ENCODE data around the gene TELO2. TPM values are rescaled to one million over a fixed set of nuclear protein-coding genes. Genes with fewer than 3 reads are reported as not detected.
"Not testable (repeated sequence)": the region's sequence is repeated elsewhere in the genome, so short reads cannot be mapped to it uniquely, and the experiment has no call there.

TELO2 gene
- total RNA-seq, 1 donor from 2014 or later = 17.7 TPM

DNA sequence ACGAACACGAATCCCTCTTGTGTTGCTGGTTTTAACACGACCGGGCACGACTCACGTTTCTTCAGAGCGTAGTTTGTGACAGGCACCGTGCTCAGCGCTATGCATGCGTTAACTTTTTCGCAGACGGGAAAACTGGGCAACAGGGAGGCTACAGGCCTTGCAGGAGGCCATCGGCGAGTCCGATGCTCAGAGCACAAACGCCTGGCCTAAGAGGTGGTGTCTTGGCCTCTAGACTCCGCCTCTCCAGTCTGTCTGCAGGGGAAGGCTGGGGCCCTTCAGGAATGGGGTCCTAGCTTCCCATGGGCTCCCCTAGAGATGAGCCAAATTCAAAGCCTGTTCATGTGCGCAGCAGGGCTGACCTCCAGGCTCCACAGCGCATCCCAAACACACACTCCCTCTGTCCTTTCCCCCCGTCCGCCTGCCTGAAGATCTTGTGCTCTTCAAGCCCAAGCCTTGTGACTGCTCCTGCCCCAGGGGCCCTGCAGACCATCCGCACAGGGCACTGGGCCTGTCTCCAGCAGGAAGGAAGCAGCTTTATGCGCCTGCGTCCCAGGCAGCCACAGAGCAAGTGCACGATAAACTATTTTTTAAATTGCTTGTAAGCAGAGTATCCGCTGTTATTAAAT lies 21.5 kb upstream of the TELO2 start:
- no peak for DNase-seq (ENCODE audit: low spot score)
- intact Hi-C loops (cut with DNase I) = no loop called here

DNA sequence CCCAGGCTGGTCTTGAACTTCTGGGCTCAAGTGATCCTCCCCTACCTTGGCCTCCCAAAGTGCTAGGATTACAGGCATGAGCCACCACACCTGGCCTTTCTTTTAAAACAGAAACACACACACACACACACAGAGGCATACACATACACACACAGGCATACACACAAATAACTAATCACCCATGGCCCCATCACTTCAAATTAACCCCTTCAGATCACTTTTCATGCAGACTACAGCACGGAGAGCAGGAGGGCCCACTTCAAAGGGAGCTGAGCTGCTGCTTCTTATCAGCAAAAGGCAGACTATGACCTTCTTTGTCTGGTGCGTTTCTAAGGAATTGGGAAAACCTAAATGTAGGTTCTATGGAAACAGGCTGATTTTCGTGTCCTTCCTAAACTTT lies 20.2 kb upstream of the TELO2 start:
- no peak for DNase-seq (ENCODE audit: low spot score)
- intact Hi-C loops (cut with DNase I) = no loop called here

DNA sequence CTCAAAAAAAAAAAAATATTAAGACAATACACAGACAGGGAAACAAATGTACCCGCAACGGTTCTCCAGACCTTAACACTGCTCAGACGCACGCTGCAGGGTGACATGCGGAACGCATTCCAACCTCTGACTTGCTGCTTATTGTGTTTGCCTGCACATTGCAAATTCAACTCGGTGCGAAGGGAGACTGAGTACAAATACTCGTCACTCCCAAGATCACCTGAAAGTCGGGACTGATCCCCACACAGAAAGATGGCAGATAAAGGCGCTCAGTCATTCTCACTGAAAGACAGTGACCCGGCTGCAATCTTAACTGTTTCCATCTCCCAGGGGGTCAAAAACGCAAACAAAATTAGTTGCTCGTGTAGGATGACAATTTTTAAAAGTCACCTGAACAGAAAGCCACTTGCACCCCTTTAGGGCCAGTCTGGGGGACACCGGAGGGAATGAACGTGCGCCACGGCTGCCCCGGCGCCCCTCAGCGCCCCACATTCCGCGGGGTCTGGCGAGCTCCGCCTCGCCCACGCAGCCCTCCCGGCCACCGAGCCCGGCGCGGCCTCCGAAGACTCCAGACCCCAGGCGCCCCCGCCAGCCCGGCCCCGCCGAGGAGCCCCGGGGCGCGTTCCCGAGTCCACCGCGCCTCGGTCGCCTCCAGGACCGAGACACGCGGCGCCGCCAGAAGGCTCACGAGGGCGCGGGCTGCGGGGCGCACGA lies 18.9 kb upstream of the TELO2 start:
- no peak for DNase-seq (ENCODE audit: low spot score)
- intact Hi-C loops (cut with DNase I) = no loop called here

DNA sequence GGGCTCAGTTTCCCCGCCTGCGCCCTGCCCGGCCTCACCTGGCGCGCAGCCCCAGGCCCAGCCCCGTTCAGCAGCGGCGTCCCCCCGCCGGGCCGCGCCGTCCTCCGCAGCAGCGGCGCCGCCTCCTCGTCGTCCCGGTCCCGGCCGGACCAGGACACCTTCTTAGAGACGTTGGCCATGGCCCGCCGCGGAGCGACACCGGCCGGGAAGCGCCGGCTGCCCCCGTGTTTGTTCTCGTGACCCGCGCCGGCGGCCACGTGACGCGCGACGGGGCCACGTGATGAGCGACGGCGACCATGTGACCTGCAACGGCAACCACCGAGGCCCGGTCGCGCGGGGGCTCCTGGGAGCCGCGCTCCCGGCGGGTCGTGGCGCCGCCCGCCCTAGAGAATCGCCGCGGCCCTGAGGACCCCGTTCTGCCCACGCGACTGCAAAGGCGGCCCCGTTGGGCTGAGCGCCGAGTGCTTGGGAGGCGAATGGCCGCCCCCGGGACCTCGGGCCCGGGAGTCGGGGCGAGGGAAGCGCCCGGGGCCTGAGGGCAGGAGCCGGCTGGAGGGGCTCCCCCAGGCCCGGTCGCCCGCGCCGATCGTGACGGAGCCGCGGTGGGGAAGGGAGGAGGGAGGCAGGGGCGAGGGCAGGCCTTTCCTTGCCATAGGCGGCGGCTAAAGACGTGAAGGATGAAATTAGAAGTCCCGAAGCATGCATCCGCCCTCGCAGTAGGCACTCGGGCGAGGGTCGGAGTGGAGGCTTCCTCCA lies 18.2 kb upstream of the TELO2 start, which contains the start of gene CLCN7:
TSS of gene CLCN7 (minus strand) at position 233 of the 756 bp plus-strand sequence. CDS start at position 179, 54 bp downstream.
- DNase-seq (ENCODE audit: low spot score) = peak; percentile 95
- intact Hi-C loops (cut with DNase I) = loop anchor here (5.0 kb wide), 1 partner anchor 352 kb away; the partner anchor contains the start of genes FAHD1 and HAGH

DNA sequence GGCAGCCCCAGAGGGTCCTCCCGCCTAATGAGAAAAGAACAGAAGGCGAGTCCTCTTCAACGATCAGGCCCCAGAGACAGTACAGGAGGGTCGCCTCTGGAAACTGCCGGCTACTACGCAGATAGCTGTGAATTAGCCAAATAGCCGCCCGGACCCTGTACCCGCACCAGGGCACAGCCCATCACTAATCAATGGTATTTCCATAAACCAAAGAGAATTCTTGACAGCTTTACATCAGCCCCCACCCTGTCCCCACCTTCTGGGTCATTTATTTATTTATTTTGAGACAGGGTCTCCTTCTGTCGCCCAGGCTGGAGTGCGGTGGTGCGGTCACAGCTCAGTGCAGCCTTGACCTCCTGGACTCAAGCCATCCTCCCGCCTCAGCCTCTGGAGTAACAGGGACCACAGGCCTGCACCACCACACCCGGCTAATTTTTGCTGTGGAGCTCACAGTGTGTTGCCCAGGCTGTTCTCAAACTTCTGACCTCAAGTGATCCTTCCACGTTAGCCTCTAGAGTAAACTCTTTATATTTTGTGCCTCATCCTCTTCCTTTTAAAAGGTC lies 17.5 kb upstream of the TELO2 start:
- intact Hi-C loops (cut with DNase I) = loop anchor here (5.0 kb wide), 1 partner anchor 352 kb away; the partner anchor contains the start of genes FAHD1 and HAGH
- no peak for DNase-seq (ENCODE audit: low spot score)

DNA sequence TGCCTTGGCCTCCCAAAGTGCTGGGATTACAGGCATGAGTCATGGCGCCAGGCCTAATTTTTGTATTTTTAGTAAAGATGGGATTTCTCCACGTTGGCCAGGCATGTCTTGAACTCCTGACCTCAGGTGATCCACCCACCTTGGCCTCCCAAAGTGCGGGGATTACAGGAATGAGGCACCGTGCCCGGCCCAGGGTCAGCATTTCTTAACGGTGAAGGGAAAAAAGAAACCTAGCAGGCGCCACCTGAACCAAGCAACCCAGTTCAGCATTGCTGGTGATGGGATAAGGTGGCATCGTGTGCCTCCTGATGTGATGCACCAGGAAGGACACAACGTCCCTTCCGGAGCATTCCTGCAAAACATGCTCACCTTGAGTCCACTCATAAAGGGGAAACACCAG lies 16.1 kb upstream of the TELO2 start:
- intact Hi-C loops (cut with DNase I) = loop anchor here (5.0 kb wide), 1 partner anchor 350 kb away; the partner anchor contains the start of genes FAHD1 and HAGH
- no peak for DNase-seq (ENCODE audit: low spot score)

DNA sequence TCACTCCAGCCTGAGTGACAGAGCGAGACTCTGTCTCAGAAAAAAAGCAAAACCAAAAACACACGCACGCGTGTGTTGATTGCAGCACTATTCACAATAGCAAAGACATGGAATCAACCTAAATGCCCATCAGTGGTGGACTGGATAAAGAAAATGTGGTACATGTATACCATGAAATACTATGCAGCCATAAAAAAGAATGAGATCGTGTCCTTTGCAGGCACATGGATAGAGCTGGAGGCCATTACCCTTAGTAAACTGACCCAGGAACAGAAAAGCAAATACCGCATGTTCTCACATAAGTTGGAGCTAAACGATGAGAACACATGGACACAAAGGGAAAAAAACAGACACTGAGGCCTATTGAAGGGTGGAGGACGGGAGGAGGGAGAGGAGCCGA lies 14.2 kb upstream of the TELO2 start:
- intact Hi-C loops (cut with DNase I) = loop anchor here (5.0 kb wide), 1 partner anchor 348 kb away; the partner anchor contains the start of genes FAHD1 and HAGH

DNA sequence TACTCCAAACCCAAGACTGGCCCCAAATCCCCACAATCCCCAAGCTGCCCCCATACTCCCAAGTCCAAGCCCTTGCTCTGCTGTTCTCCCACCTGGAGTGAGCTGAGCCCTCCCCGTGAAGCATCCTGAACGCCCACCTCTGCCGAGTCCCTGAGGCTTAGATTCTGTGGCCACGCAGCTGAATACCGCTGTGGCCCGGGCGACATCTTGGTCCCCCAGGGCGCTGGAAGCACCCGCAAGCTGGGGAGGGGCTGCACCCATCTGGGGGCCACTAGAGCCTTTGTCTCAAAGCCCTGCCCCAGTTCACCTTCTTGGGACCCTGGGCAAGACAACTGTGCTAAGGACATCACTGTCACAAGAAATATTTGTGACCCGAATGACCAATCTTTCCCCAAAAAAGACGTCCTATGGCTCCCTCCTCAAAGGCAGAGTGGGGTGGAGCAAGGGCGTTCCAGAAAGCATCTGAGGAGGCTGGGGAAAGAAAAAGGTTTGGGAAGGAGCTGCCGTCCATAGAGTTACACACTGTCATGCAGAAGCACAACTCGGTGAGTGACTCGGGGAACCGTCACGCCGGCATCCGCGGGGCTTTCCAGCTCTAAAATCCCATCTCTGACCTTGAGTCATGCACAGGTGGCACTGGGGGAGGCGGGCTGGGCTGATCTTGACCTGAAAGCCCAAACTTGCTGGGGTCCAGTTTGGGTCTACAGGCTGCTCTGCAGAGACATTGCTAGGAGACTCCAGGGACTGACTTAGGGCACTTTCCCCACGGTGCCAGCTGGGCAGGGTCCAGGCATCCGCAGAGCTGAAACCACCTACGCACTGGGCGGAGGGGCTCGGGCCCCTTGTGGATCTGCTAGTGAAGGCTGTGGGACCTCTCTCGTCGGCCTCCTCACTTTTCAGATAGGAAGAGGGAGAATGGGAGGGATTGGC lies 11.0 kb upstream of the TELO2 start:
- intact Hi-C loops (cut with DNase I) = no loop called here
- DNase-seq (ENCODE audit: low spot score) = no peak

More for the DNA sequence above, 14.2 kb upstream of the TELO2 start:
- not testable (repeated sequence) for DNase-seq (ENCODE audit: low spot score)

DNA sequence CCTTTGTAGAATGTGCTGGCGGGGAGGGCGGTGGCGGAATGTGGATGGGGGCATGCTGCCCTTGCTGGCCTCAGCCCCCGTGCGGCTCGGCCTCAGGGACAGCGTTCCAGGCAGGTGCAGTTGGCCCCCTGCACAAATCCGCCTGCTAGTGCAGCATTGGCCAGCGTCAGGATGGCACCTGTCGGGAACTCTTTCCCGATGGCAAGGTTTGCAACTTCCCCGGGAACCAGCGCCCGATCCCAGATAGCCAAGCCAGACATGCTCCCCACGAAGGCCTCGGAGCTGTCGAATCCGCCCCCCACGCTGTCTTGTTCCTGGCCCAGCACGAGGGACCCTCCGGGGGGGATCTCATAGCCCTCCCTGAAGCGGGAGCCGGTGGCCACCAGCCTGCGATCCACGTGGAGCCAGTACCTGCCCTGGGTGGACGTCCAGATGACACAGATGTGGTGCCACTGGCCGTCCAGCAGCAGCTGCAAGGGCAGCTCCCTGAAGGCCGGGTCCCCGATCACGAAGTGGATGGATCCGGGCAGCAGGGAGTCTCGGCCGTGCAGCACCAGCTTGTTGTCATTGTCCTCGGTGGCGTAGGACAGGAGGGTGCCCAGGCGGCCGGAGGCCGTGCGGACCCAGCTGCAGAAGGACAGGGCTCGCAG lies 7.2 kb upstream of the TELO2 start:
- DNase-seq (ENCODE audit: low spot score) = no peak
- intact Hi-C loops (cut with DNase I) = no loop called here

DNA sequence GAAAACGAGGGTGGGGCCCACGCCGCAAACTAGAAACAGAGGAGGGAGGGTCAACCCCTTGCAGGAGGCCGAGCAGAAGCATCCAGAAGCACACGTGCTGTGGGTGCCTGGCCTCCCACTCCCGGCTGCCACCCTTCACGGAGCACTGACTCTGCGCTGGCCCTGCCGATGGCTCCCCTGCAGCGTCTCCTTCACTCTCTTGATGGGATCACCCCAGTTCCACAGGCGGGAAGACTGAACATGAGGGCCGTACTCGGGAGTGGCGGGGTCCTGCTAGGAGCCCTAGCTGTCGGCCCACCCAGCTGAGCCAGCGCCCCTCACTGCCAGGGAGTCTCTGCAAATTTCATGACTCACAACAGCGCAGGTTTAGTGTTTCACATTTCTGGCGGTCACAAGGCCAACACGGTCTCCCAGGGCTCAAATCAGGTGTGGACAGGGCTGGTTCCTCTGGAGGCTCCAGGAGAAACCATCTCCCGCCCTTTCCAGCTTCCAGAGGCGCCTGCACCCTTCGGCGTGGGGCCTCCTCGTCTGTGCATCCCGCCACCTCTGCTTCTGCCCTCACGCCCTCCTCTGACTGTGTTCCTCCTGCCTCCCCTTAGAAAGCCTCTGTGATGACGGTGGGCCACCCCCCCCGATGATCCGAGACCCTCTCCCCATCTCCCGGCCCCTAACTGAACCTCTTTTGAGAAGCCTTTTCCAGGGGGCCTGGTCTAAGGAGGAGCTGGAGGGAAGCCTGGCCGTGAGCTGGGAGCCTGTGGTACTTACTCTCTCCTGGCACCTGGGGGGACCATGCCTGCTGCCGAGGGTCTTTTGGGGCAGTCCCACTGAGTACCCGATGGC lies 6.4 kb upstream of the TELO2 start:
- intact Hi-C loops (cut with DNase I) = no loop called here
- no peak for DNase-seq (ENCODE audit: low spot score)

DNA sequence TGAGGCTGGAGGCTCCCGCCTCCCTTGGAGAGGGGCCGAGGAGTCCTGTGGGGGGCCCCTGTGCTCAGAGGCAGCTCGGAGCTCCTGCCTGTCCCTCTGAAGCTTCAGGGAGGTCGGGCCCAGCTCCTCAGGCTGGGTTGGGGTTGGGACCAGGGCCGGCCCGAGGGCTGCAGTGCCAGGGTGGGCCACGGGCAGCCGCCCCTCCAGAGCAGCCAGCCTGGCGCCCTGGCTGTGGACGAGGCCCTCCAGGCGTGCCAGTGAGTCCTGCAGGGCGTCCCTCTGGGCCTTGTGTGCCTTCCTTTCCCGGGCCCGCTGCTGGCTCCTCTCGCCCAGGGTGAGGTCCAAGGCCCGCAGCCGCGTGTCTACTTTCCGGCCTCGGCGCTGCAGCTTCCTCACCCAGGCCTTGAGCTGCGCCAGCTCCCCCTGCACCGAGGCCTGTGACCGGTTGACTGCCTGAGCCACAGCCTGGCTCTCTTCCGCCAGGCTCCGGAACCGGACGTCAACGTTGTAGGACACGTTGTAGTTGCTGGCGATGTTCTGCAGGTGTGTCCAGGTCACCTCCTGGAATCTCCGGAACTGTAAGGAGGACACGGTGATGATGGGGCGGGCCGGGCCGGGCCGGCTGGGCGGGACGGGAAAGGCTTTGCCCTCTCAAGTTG lies 5.6 kb upstream of the TELO2 start:
- DNase-seq (ENCODE audit: low spot score) = no peak
- intact Hi-C loops (cut with DNase I) = no loop called here

DNA sequence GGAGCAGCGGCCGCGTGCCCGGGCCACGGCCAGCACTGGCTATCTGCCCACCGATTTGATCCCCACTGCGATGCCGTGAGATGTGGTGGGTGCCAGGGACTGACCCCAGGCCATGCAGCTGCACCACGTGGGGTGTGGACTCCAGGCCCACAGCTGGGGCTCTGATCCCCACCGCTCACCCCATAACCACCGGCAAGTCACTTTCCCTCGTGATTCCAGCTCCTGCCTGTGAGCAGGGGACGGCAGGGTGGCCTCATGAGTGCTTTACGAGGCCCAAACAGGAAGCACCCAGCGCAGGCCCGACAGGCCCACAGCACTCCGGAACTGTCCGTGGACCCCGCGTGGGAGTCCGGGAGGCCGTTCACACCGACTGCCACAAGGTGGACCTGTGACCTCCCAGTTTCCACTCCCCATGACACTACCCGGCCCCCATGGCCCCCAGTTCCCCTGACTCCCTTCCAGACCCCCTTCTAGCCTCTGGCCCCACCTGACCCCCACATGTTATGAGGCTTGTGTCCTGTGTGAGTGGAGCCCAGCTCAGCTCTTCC lies 5.0 kb upstream of the TELO2 start:
- intact Hi-C loops (cut with DNase I) = no loop called here
- no peak for DNase-seq (ENCODE audit: low spot score)

DNA sequence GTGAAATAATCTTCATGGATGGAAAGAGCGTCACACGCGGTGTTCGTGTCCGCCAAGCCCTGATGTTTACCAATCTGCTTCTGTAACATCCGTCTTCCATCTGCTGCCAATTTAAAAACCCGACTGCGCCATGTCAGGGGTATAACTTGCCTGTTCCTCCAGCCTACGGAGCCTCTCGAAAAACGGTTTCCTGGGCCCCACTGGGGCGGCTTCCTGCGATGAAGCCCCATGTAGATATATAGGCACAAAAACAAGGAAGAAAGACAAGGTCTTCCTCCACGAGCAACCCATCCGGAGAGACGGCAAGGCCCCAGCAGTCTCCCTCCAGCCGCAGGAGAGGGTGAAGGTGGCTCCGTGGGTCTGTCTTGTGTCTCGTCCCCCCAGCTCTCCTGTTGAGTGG lies 4.5 kb upstream of the TELO2 start, which contains the start of gene PTX4:
TSS of gene PTX4 (minus strand) at position 326 of the 400 bp plus-strand sequence. CDS start at position 291, 35 bp downstream.
- DNase-seq (ENCODE audit: low spot score) = no peak
- intact Hi-C loops (cut with DNase I) = no loop called here

DNA sequence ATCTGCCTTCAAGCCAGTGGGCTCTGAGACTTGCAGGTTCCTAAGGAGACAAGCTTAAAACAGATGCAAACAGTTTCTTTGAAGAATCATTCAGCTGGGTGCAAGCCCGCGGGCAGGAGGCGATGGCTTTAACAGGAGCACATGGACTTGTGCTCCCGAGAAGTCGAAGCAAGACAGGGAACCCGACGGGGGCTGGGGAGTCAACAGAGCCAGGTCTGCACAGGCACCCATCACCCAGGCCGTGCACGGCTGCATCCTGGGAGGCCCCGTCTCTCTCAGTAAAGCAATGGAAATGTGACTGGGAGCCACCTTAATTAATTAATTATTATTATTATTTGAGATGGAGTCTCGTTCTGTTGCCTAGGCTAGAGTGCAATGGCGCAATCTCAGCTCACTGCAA lies 4.1 kb upstream of the TELO2 start:
- no peak for DNase-seq (ENCODE audit: low spot score)
- intact Hi-C loops (cut with DNase I) = no loop called here

DNA sequence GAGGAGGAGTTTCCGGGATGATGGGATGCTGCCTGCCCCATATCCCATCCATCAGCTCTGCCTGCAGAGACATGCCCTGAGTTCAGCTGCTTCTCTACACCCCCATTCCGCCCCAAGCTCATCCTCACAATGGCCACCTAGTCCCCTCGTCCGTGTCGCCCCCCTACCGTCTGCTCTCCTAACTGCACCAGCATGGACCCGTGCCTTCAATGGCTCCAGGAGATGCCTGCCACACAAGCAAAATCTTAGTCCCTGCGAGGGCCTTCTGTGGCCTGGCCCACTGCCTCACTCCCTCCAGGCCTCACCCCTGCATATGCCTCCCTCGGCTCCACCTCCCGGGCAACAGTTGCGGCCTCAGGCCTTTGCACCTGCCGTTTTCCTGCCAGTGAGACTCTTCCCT lies 1.8 kb upstream of the TELO2 start:
- no peak for DNase-seq (ENCODE audit: low spot score)
- intact Hi-C loops (cut with DNase I) = loop anchor here (5.0 to 10.0 kb wide), 2 partner anchors 69 to 123 kb away; partner anchors contain the start of genes CRAMP1, IFT140 and UQCC4
